SK-N-SH (cell line): ENCODE results near the gene SEC61B. TPM values are rescaled to one million over a fixed set of nuclear protein-coding genes. Genes with fewer than 3 reads are reported as not detected.

Experiments used
- CTCF ChIA-PET: fragments of 300-600, 350-600 bp; formaldehyde crosslinking; extraction: SDS; loops from one replicate; lab custom pipeline; 2021; lab: Yijun Ruan, JAX
- POLR2A ChIA-PET: fragments of 350-600 bp; sonication (Branson Sonifier 250); formaldehyde crosslinking; extraction: SDS; loops from one replicate; lab custom pipeline; 2020; ENCODE audit warnings: antibody characterized with exemption, inconsistent platforms; lab: Yijun Ruan, JAX
- DNase-seq: peaks from one replicate; pipeline ENCODE4 v3.0.0; 2012
- H2AFZ ChIP-seq: fragments of 200-600 bp; sonication (generic); 2 replicates; pipeline ENCODE4 v1.8.1; 2016; ENCODE audit warnings: antibody characterized with exemption, mild to moderate bottlenecking, low read depth
- H3F3A ChIP-seq: fragments of 200-600 bp; sonication (generic); replicated peaks from 2 replicates; pipeline ENCODE3; 2016; ENCODE audit warnings: antibody characterized with exemption, mild to moderate bottlenecking; ENCODE audit not compliant: insufficient read depth
- H3K27ac ChIP-seq, 2 experiments: fragments of 200-500 bp in 1 of 2; fragments of 200-600 bp in 1 of 2; sonication (Bioruptor generic) in 1 of 2; sonication (generic), shearing (Covaris generic) in 1 of 2; 2 replicates each; pipeline versions ENCODE4 v1.5.1 to v1.6.1; 2014 to 2016; ENCODE audit warnings: low read depth in 2 of 2, inconsistent platforms in 1 of 2, low read length in 1 of 2, mild to moderate bottlenecking in 1 of 2, mixed read lengths in 1 of 2
- H3K27me3 ChIP-seq: fragments of 200-600 bp; sonication (generic), shearing (Covaris generic); 2 replicates; pipeline ENCODE4 v1.6.1; 2016; ENCODE audit warnings: mixed run types; ENCODE audit not compliant: insufficient read depth
- H3K36me3 ChIP-seq, 2 experiments: fragments of 200-500 bp in 1 of 2; fragments of 200-600 bp in 1 of 2; sonication (Bioruptor generic) in 1 of 2; sonication (generic) in 1 of 2; replicated peaks in 1 of 2; 2 replicates each; pipeline versions ENCODE3 to v1.5.1; 2014 to 2016; ENCODE audit warnings: low read length in 1 of 2, mild to moderate bottlenecking in 1 of 2; ENCODE audit not compliant: insufficient read depth in 2 of 2, control insufficient read depth in 1 of 2
- H3K4me1 ChIP-seq, 2 experiments: fragments of 200-500 bp in 1 of 2; fragments of 200-600 bp in 1 of 2; sonication (Bioruptor generic) in 1 of 2; sonication (generic), shearing (Covaris generic) in 1 of 2; 2 replicates each; pipeline versions ENCODE4 v1.5.1 to v1.6.1; 2014 to 2016; ENCODE audit warnings: low read depth in 1 of 2, low read length in 1 of 2, mixed run types in 1 of 2; ENCODE audit not compliant: insufficient read depth in 2 of 2, control insufficient read depth in 1 of 2
- H3K4me2 ChIP-seq: fragments of 200-600 bp; sonication (generic), shearing (Covaris generic); 2 replicates; pipeline ENCODE4 v1.6.1; 2017; ENCODE audit warnings: mixed run types
- H3K4me3 ChIP-seq, 2 experiments: fragments of 200-500 bp in 1 of 2; fragments of 200-600 bp in 1 of 2; sonication (Bioruptor generic) in 1 of 2; sonication (generic), shearing (Covaris generic) in 1 of 2; 2 replicates each; pipeline versions ENCODE4 v1.5.1 to v1.8.1; 2014 to 2016; ENCODE audit warnings: low read depth in 2 of 2, inconsistent platforms in 1 of 2, low read length in 1 of 2, mild to moderate bottlenecking in 1 of 2, mixed read lengths in 1 of 2, moderate library complexity in 1 of 2
- H3K79me2 ChIP-seq: fragments of 200-600 bp; sonication (generic); 2 replicates; pipeline ENCODE4 v1.8.1; 2017; ENCODE audit warnings: mild to moderate bottlenecking; ENCODE audit not compliant: insufficient read depth
- H3K9ac ChIP-seq: fragments of 200-600 bp; sonication (generic); 2 replicates; pipeline ENCODE4 v1.6.1; 2017; ENCODE audit warnings: mixed run types
- H3K9me2 ChIP-seq: fragments of 200-600 bp; sonication (generic); 2 replicates; pipeline ENCODE4 v1.6.1; 2017; ENCODE audit warnings: mixed run types
- H3K9me3 ChIP-seq: fragments of 200-600 bp; sonication (generic); 2 replicates; pipeline ENCODE4 v1.6.1; 2017; ENCODE audit warnings: mixed run types, mild to moderate bottlenecking, moderate library complexity
- H4K20me1 ChIP-seq: fragments of 200-600 bp; sonication (generic); 2 replicates; pipeline ENCODE4 v1.6.1; 2017; ENCODE audit warnings: mild to moderate bottlenecking, mixed run types; ENCODE audit not compliant: insufficient read depth
- CHD2 ChIP-seq: fragments of 150-350 bp; IDR thresholded peaks from 2 replicates; pipeline ENCODE4 v1.6.1; 2018; ENCODE audit warnings: low read length; ENCODE audit not compliant: partially characterized antibody
- CTCF ChIP-seq: fragments of 200-600 bp; sonication (generic); IDR thresholded peaks from 2 replicates; pipeline ENCODE4 v1.6.1; 2017; ENCODE audit warnings: antibody characterized with exemption, mild to moderate bottlenecking, moderate library complexity
- EZH2phosphoT487 ChIP-seq: fragments of 200-600 bp; sonication (generic); IDR thresholded peaks from 2 replicates; pipeline ENCODE4 v1.6.1; 2017; ENCODE audit warnings: low read depth, mixed run types, mild to moderate bottlenecking, antibody characterized with exemption, moderate library complexity, borderline replicate concordance
- FOSL2 ChIP-seq: IDR thresholded peaks from 2 replicates; pipeline ENCODE4 v1.4.0; 2012; ENCODE audit warnings: low read depth, mild to moderate bottlenecking, moderate library complexity, borderline replicate concordance
- FOXM1 ChIP-seq: IDR thresholded peaks from 2 replicates; pipeline ENCODE4 v1.4.0; 2012; ENCODE audit warnings: low read depth, mild to moderate bottlenecking
- IRF3 ChIP-seq: fragments of 150-350 bp; IDR thresholded peaks from 2 replicates; pipeline ENCODE4 v1.6.1; 2016; ENCODE audit warnings: mild to moderate bottlenecking, low read depth, low read length
- MEF2A ChIP-seq: IDR thresholded peaks from 2 replicates; pipeline ENCODE4 v1.4.0; 2012; ENCODE audit warnings: low read depth, borderline replicate concordance
- NFIC ChIP-seq: IDR thresholded peaks from 2 replicates; pipeline ENCODE4 v1.4.0; 2012; ENCODE audit warnings: borderline replicate concordance
- NRF1 ChIP-seq: IDR thresholded peaks from 2 replicates; pipeline ENCODE4 v1.6.1; 2012; ENCODE audit warnings: low read depth, mild to moderate bottlenecking, low read length
- PBX3 ChIP-seq: IDR thresholded peaks from 2 replicates; pipeline ENCODE4; 2012
- RAD21 ChIP-seq: IDR thresholded peaks from 2 replicates; pipeline ENCODE4 v1.6.1; 2012; ENCODE audit warnings: mild to moderate bottlenecking, low read length
- RCOR1 ChIP-seq: fragments of 150-350 bp; IDR thresholded peaks from 2 replicates; pipeline ENCODE4 v1.6.1; 2017; ENCODE audit warnings: antibody characterized with exemption, low read length
- RFX5 ChIP-seq: IDR thresholded peaks from 2 replicates; pipeline ENCODE4 v1.6.1; 2012; ENCODE audit warnings: mild to moderate bottlenecking, improper control_type of control experiment, low read length
- RXRA ChIP-seq: IDR thresholded peaks from 2 replicates; pipeline ENCODE4 v1.4.0; 2012; ENCODE audit warnings: low read depth, mild to moderate bottlenecking, borderline replicate concordance
- SIN3A ChIP-seq: IDR thresholded peaks from 2 replicates; pipeline ENCODE4 v1.6.1; 2012; ENCODE audit warnings: low read depth, mild to moderate bottlenecking, low read length, moderate library complexity, borderline replicate concordance
- TAF1 ChIP-seq: IDR thresholded peaks from 2 replicates; pipeline ENCODE4 v1.6.1; 2012; ENCODE audit warnings: low read depth, mild to moderate bottlenecking, low read length, moderate library complexity, borderline replicate concordance
- USF1 ChIP-seq: IDR thresholded peaks from 2 replicates; pipeline ENCODE4 v1.4.0; 2012; ENCODE audit warnings: low read depth, borderline replicate concordance
- USF2 ChIP-seq: fragments of 150-350 bp; IDR thresholded peaks from 2 replicates; pipeline ENCODE4 v1.6.1; 2017; ENCODE audit warnings: antibody characterized with exemption, low read length, low read depth, borderline replicate concordance
- YY1 ChIP-seq: IDR thresholded peaks from 2 replicates; pipeline ENCODE4 v1.4.0; 2012; ENCODE audit warnings: low read depth, mild to moderate bottlenecking
- ZBTB33 ChIP-seq: IDR thresholded peaks from 2 replicates; pipeline ENCODE4 v1.4.0; 2012; ENCODE audit warnings: low read depth, borderline replicate concordance
- WGBS: methylation state at CpG from one replicate; pipeline ENCODE4 v1.1.6; 2017; ENCODE audit warnings: low lambda C conversion rate; 5-methylcytosine and 5-hydroxymethylcytosine counted together
- polyA plus RNA-seq, 3 experiments: library from polyadenylated mRNA; depleted of rRNA; stranded (reverse); fragments of >200 nt; gene quantifications; 2 replicates each; pipeline ENCODE4 v1.2.3, GENCODE V29; 2012

The SEC61B gene
- polyA plus RNA-seq, 1 of the 3 experiments (the other 2 are of a cell fraction): 174 TPM

GRCh38 chr9:99199938-99200539 is 22.0 kb upstream of the SEC61B start (continued):
- TF ChIP-seq IRF3 (no peak), RFX5 (no peak)

- DNase-seq: no peak
- TF ChIP-seq RXRA: no peak
- TF ChIP-seq CTCF: no peak
- no peak for TF ChIP-seq PBX3
- TF ChIP-seq RFX5: no peak
- no peak for TF ChIP-seq NRF1
- no peak for TF ChIP-seq IRF3
- TF ChIP-seq ZBTB33: no peak
- no peak for TF ChIP-seq RAD21
- no peak for TF ChIP-seq YY1
- no peak for TF ChIP-seq USF1
- TF ChIP-seq MEF2A: no peak
- no peak for TF ChIP-seq USF2
- no peak for TF ChIP-seq CHD2
- no peak for TF ChIP-seq NFIC
- no peak for TF ChIP-seq FOSL2
- no peak for TF ChIP-seq EZH2phosphoT487
- TF ChIP-seq SIN3A: no peak
- TF ChIP-seq FOXM1: no peak
- TF ChIP-seq RCOR1: no peak
- TF ChIP-seq TAF1: no peak
- TF ChIP-seq, all 33 proteins: peak for 0
- Histone ChIP-seq H3K4me3 (no peak overlapping the region), H2AFZ (no peak overlapping the region), H3K9ac (no peak overlapping the region), H3F3A (no peaks in the 10 kb centered on the region), H3K4me1 (no peaks in the 10 kb centered on the region; a peak in 1 of 4 replicates), H3K27me3 (no peaks in the 10 kb centered on the region), H4K20me1 (no peaks in the 10 kb centered on the region), H3K9me3 (no peaks in the 10 kb centered on the region), H3K4me2 (no peak overlapping the region), H3K79me2 (no peaks in the 10 kb centered on the region), H3K27ac (no peak overlapping the region), H3K9me2 (no peaks in the 10 kb centered on the region), H3K36me3 (no peaks in the 10 kb centered on the region)
- POLR2A ChIA-PET: no interaction called here
- CTCF ChIA-PET: interaction anchor here (1.6 kb wide), 1 partner anchor 11 kb away, joined by 3 read pairs; no protein-coding TSS in a partner anchor
- WGBS: 74% methylated on average over 5 of the region's 5 CpGs
These were observed 20.5 kb upstream of the SEC61B start for GRCh38 chr9:99201603-99202002.
